ENCODE results near the gene PLA2G2F.

PLA2G2F gene

DNA sequence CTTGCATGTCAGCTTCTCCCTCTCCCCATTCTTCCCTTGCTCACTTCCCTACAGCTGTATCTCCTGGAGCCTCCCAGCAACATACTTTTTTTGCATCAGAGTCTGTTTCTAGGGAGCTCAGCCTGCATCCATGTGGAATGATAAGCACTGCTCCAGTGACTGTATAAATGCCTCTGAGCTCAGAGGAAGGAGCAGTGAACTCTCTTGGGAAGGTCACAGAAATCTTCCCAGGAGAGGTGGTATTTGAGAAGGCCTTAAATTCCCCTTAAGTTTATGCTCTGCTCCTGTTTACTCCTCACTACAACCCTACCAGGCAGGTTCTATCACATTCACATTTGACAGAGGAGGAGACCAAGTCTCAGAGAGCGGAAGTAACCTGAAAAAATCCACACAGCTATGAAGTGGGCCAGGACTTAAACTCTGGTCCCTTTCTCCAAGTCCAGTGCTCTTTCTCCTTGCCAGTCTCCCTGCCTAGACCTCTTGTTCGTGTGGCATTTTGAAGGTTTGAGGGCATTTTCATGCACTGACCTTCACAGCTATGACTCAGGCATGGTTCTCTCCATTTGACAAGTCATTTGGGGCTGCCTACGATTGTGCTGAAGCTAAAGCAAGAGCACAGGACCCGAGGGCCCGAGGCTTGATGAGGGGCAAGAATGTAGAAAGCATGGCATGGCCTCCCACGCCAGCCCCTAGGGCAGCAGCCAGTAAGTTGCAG lies 41.2 kb downstream of the PLA2G2F start:
- Histone ChIP-seq H3K27me3 (ENCODE audit: insufficient read depth, low read depth, severe bottlenecking) (no peaks in the 10 kb centered on the region), H3K36me3 (no peaks in the 10 kb centered on the region), H3K4me3 (ENCODE audit: low read depth, low read length) (no peak overlapping the region), H3K27ac (no peak overlapping the region), H3K9me3 (ENCODE audit: severe bottlenecking) (no peaks in the 10 kb centered on the region)
- DNase-seq: no peak
- TF ChIP-seq, protein P1, sequence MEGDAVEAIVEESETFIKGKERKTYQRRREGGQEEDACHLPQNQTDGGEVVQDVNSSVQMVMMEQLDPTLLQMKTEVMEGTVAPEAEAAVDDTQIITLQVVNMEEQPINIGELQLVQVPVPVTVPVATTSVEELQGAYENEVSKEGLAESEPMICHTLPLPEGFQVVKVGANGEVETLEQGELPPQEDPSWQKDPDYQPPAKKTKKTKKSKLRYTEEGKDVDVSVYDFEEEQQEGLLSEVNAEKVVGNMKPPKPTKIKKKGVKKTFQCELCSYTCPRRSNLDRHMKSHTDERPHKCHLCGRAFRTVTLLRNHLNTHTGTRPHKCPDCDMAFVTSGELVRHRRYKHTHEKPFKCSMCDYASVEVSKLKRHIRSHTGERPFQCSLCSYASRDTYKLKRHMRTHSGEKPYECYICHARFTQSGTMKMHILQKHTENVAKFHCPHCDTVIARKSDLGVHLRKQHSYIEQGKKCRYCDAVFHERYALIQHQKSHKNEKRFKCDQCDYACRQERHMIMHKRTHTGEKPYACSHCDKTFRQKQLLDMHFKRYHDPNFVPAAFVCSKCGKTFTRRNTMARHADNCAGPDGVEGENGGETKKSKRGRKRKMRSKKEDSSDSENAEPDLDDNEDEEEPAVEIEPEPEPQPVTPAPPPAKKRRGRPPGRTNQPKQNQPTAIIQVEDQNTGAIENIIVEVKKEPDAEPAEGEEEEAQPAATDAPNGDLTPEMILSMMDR (IDR thresholded peaks at IDR 0.05; ENCODE audit: low read depth, low read length): no peak

DNA sequence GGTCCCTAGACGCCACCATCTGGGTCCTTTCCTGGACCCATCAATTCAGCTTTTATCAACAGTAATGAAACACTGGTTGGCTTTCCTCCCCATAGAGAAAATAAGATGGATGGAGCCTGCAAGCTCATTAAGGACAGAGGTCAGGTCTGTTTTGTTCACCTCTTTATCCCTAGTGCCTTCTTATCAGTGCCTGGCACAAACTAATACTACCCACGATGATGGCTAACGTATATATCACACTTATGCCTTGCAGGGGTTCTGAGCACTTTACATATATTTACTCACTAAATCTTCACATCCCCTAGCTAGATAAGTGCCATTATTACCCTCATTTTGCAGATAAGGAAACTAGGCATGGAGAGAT lies 41.7 kb downstream of the PLA2G2F start:
- Histone ChIP-seq H3K9me3 (ENCODE audit: severe bottlenecking) (no peaks in the 10 kb centered on the region), H3K4me3 (ENCODE audit: low read depth, low read length) (no peak overlapping the region), H3K36me3 (no peaks in the 10 kb centered on the region), H3K27me3 (ENCODE audit: insufficient read depth, low read depth, severe bottlenecking) (peaks cover 4% of the 10 kb centered on the region), H3K27ac (no peak overlapping the region)
- DNase-seq: no peak
- TF ChIP-seq, protein P1 (IDR thresholded peaks at IDR 0.05; ENCODE audit: low read depth, low read length): no peak

- Histone ChIP-seq H3K36me3 (no peaks in the 10 kb centered on the region), H3K9me3 (ENCODE audit: severe bottlenecking) (no peaks in the 10 kb centered on the region), H3K27me3 (ENCODE audit: insufficient read depth, low read depth, severe bottlenecking) (peaks cover 9% of the 10 kb centered on the region), H3K4me3 (ENCODE audit: low read depth, low read length) (no peak overlapping the region), H3K27ac (no peak overlapping the region)
- TF ChIP-seq, protein P1 (IDR thresholded peaks at IDR 0.05; ENCODE audit: low read depth, low read length): no peak
- no peak for DNase-seq
Measured at GRCh38 chr1:20182415-20182814, 43.3 kb downstream of the PLA2G2F start.

GRCh38 chr1:20183035-20183434 lies 43.9 kb downstream of the PLA2G2F start:
- Histone ChIP-seq H3K4me3 (ENCODE audit: low read depth, low read length) (no peak overlapping the region), H3K27me3 (ENCODE audit: insufficient read depth, low read depth, severe bottlenecking) (peaks cover 10% of the 10 kb centered on the region), H3K36me3 (no peaks in the 10 kb centered on the region), H3K9me3 (ENCODE audit: severe bottlenecking) (no peaks in the 10 kb centered on the region), H3K27ac (no peak overlapping the region)
- TF ChIP-seq, protein P1 (IDR thresholded peaks at IDR 0.05; ENCODE audit: low read depth, low read length): no peak
- no peak for DNase-seq

- H3K27me3 ChIP-seq (ENCODE audit: insufficient read depth, low read depth, severe bottlenecking): peaks cover 14% of the 10 kb centered on the region
- no peaks in the 10 kb centered on the region for H3K36me3 ChIP-seq
- H3K4me3 ChIP-seq (ENCODE audit: low read depth, low read length): no peak overlapping the region
- no peaks in the 10 kb centered on the region for H3K9me3 ChIP-seq (ENCODE audit: severe bottlenecking)
- TF ChIP-seq, protein P1 (IDR thresholded peaks at IDR 0.05; ENCODE audit: low read depth, low read length): no peak
- H3K27ac ChIP-seq: no peak overlapping the region
- no peak for DNase-seq
Measured at GRCh38 chr1:20183616-20184271, 44.6 kb downstream of the PLA2G2F start.

Measured in WERI-Rb-1 (cell line).